COLO829 (cell line): Measurements from ENCODE around the gene EFCAB11.

Experiments
- DNase-seq: peaks from one replicate; pipeline ENCODE4 v3.0.0; 2012; ENCODE audit warnings: low spot score

Gene EFCAB11

GRCh38 chr14:89813617-89814031 lies 140.9 kb downstream of the EFCAB11 start:
- no peak for DNase-seq

GRCh38 chr14:89811954-89812575 lies 142.5 kb downstream of the EFCAB11 start:
- no peak for DNase-seq

GRCh38 chr14:89810101-89810500 lies 144.4 kb downstream of the EFCAB11 start:
- no peak for DNase-seq

- no peak for DNase-seq
Measured at GRCh38 chr14:89807892-89808291, 146.6 kb downstream of the EFCAB11 start.

GRCh38 chr14:89807151-89807550 lies 147.4 kb downstream of the EFCAB11 start:
- DNase-seq = no peak

- no peak for DNase-seq
Measured at GRCh38 chr14:89806451-89806850, 148.1 kb downstream of the EFCAB11 start.

GRCh38 chr14:89805501-89805900 lies 149.0 kb downstream of the EFCAB11 start:
- DNase-seq = no peak

GRCh38 chr14:89803542-89803941 lies 151.0 kb downstream of the EFCAB11 start:
- no peak for DNase-seq

- no peak for DNase-seq
Measured at GRCh38 chr14:89801136-89801535, 153.4 kb downstream of the EFCAB11 start.

GRCh38 chr14:89798212-89798773 lies 156.2 kb downstream of the EFCAB11 start:
- DNase-seq = no peak

- DNase-seq = no peak
Measured at GRCh38 chr14:89797148-89797547, 157.4 kb downstream of the EFCAB11 start.

- DNase-seq = no peak
Measured at GRCh38 chr14:89794096-89794495, 160.4 kb downstream of the EFCAB11 start.

GRCh38 chr14:89793367-89793716 lies 161.2 kb downstream of the EFCAB11 start:
- DNase-seq = no peak

GRCh38 chr14:89792489-89793366 lies 161.8 kb downstream of the EFCAB11 start:
- no peak for DNase-seq

- no peak for DNase-seq
Measured at GRCh38 chr14:89787525-89787924, 167.0 kb downstream of the EFCAB11 start.

GRCh38 chr14:89781046-89781445 lies 173.5 kb downstream of the EFCAB11 start:
- no peak for DNase-seq

GRCh38 chr14:89779707-89780106 lies 174.8 kb downstream of the EFCAB11 start:
- DNase-seq = no peak

GRCh38 chr14:89775946-89776345 lies 178.6 kb downstream of the EFCAB11 start:
- no peak for DNase-seq

GRCh38 chr14:89775151-89775550 lies 179.4 kb downstream of the EFCAB11 start:
- DNase-seq = no peak

- no peak for DNase-seq
Measured at GRCh38 chr14:89773644-89774316, 180.8 kb downstream of the EFCAB11 start.

GRCh38 chr14:89773151-89773550 lies 181.4 kb downstream of the EFCAB11 start:
- no peak for DNase-seq

- no peak for DNase-seq
Measured at GRCh38 chr14:89771251-89771650, 183.3 kb downstream of the EFCAB11 start.

- DNase-seq = peak; percentile 26
Measured at GRCh38 chr14:89767861-89768268, 186.7 kb downstream of the EFCAB11 start.
